K562 (cell line): ENCODE measurements around the gene RGS19. TPM values are rescaled to one million over a fixed set of nuclear protein-coding genes. Genes with fewer than 3 reads are reported as not detected.

Experiments used
- ATAC-seq: fragments of 200-7000 bp; cut with Tn5 transposase; 3 replicates; pipeline ENCODE4 v1.9.1; 2020; ENCODE audit warnings: moderate library complexity
- BruUV-seq: library from RNA; stranded (reverse); fragments of 400-500 nt; replicated peaks from 2 replicates; lab custom pipeline; 2021; lab: Mats Ljungman, UMichigan
- CTCF ChIA-PET: fragments of 300-600 bp; formaldehyde crosslinking; extraction: SDS; loops from one replicate; lab custom pipeline; 2021; ENCODE audit warnings: low intra/inter-chr PET ratio; lab: Yijun Ruan, JAX
- POLR2A ChIA-PET: fragments of 300-600, 350-650 bp; sonication (Branson Sonifier 250); formaldehyde crosslinking; extraction: SDS; loops from one replicate; lab custom pipeline; 2021; ENCODE audit warnings: antibody characterized with exemption, inconsistent platforms; lab: Yijun Ruan, JAX
- DNase-seq, 4 experiments: peaks; one replicate each; pipeline versions ENCODE4 v3.0.0 to v3.0.0-alpha.2; 2011 to 2018; ENCODE audit warnings: low spot score in 3 of 4, mixed read lengths in 3 of 4; ENCODE audit errors: extremely low read depth in 1 of 4
- FAIRE-seq: peaks from 2 replicates; lab custom pipeline; 2011; peaks lifted over from hg19 to GRCh38; lab: Jason Lieb, UNC
- H2AFZ ChIP-seq: 2 replicates; pipeline ENCODE4 v1.6.0; 2011; ENCODE audit warnings: low read depth, low read length, control low read depth, inconsistent platforms
- H3K27ac ChIP-seq: fragments of 200-600 bp; 3 replicates; pipeline ENCODE4 v1.8.0; 2011; ENCODE audit warnings: low read depth, mild to moderate bottlenecking, control low read depth, inconsistent platforms, low read length, moderate library complexity, mixed read lengths; ENCODE audit errors: extremely low read depth
- H3K27me3 ChIP-seq, 2 experiments: fragments of 300-600 bp in 1 of 2; 2 replicates in 1 of 2; 3 replicates in 1 of 2; pipeline versions ENCODE4 v1.6.0 to v1.8.0; 2011; ENCODE audit warnings: inconsistent platforms in 2 of 2, low read length in 2 of 2, mild to moderate bottlenecking in 1 of 2, mixed read lengths in 1 of 2, moderate library complexity in 1 of 2; ENCODE audit not compliant: control insufficient read depth in 2 of 2, insufficient read depth in 2 of 2
- H3K36me3 ChIP-seq: fragments of 300-600 bp; 3 replicates; pipeline ENCODE4 v1.8.0; 2011; ENCODE audit warnings: mild to moderate bottlenecking, low read length, inconsistent platforms; ENCODE audit not compliant: control insufficient read depth, insufficient read depth
- H3K4me1 ChIP-seq, 2 experiments: fragments of 200-600 bp in 1 of 2; replicated peaks in 1 of 2; 2 replicates in 1 of 2; 3 replicates in 1 of 2; pipeline versions ENCODE4 v1.5.1 to v1.8.0; 2011; ENCODE audit warnings: inconsistent platforms in 2 of 2, low read length in 2 of 2, mild to moderate bottlenecking in 1 of 2, mixed read lengths in 1 of 2, moderate library complexity in 1 of 2; ENCODE audit not compliant: control insufficient read depth in 2 of 2, insufficient read depth in 2 of 2
- H3K4me2 ChIP-seq: 2 replicates; pipeline ENCODE4 v1.6.1; 2011; ENCODE audit warnings: low read length, control low read depth, inconsistent platforms, mixed read lengths; ENCODE audit not compliant: insufficient read depth
- H3K4me3 ChIP-seq: fragments of 200-600 bp; sonication (generic), shearing (Covaris generic); 2 replicates; pipeline ENCODE4 v1.5.1; 2016; ENCODE audit warnings: control low read depth, inconsistent platforms
- H3K79me2 ChIP-seq: fragments of 200-600 bp; 3 replicates; pipeline ENCODE4 v1.8.0; 2011; ENCODE audit warnings: low read length, inconsistent platforms; ENCODE audit not compliant: control insufficient read depth, insufficient read depth
- H3K9ac ChIP-seq, 2 experiments: 2 replicates each; pipeline versions ENCODE4 v1.6.0 to v1.6.1; 2011; ENCODE audit warnings: low read depth in 2 of 2, low read length in 2 of 2, control low read depth in 1 of 2, inconsistent platforms in 1 of 2, mild to moderate bottlenecking in 1 of 2, mixed read lengths in 1 of 2; ENCODE audit not compliant: insufficient read depth in 1 of 2
- H3K9me1 ChIP-seq: one replicate; pipeline ENCODE4 v1.6.0; 2011; ENCODE audit warnings: inconsistent platforms, mild to moderate bottlenecking, low read length, moderate library complexity; ENCODE audit not compliant: control insufficient read depth, insufficient read depth
- H3K9me3 ChIP-seq: replicated peaks from 2 replicates; pipeline ENCODE4 v1.5.1; 2011; ENCODE audit warnings: low read depth, low read length, inconsistent platforms; ENCODE audit not compliant: control insufficient read depth, insufficient read depth
- H4K20me1 ChIP-seq: replicated peaks from 2 replicates; pipeline ENCODE4 v1.6.1; 2011; ENCODE audit warnings: low read length, inconsistent platforms, mixed read lengths; ENCODE audit not compliant: control insufficient read depth, insufficient read depth
- FOXP1 ChIP-seq: sonication (generic); formaldehyde crosslinking; IDR thresholded peaks from 2 replicates; pipeline ENCODE4 v1.8.0; 2022; ENCODE audit warnings: mild to moderate bottlenecking, missing genetic modification reagents
- ZNF740 ChIP-seq, 3 experiments: fragments of 200-800 bp in 1 of 3; sonication (Bioruptor generic) in 1 of 3; sonication (generic) in 1 of 3; formaldehyde crosslinking in 1 of 3; IDR thresholded peaks; 2 replicates each; pipeline versions ENCODE4 v1.6.1 to v1.8.0; 2016 to 2022; ENCODE audit warnings: mild to moderate bottlenecking in 2 of 3, missing compliant biosample characterization in 2 of 3, missing genetic modification characterization in 2 of 3, missing genetic modification reagents in 1 of 3
- WGBS: fragments of 100-300 bp; shearing (Covaris generic); methylation state at CpG from one replicate; pipeline ENCODE4 v1.1.6; 2016; ENCODE audit warnings: low coverage, mixed read lengths; ENCODE audit not compliant: insufficient coverage; ENCODE audit errors: missing lambda C conversion rate; 5-methylcytosine and 5-hydroxymethylcytosine counted together
- in situ Hi-C: fragments of 300-500 bp; cut with MboI; formaldehyde crosslinking; loops from 4 replicates; pipeline ENCODE4 v1.15.0; 2018; ENCODE audit warnings: inconsistent platforms, mixed read lengths
- intact Hi-C: fragments of 100-400 bp; cut with micrococcal nuclease; formaldehyde crosslinking; loops from 2 replicates; pipeline ENCODE4 v1.14.2; 2022
- polyA plus RNA-seq, 8 experiments: library from polyadenylated mRNA; depleted of rRNA in 4 of 8; stranded (reverse) in 5 of 8; unstranded in 3 of 8; fragments of >200 nt; fragmentation: Nextera tagmentation in 2 of 8; fragmentation: Illumina TruSeq in 1 of 8; extraction: Ambion mirVana in 2 of 8; extraction: Trizol in 1 of 8; gene quantifications; 2 replicates each; pipeline versions ENCODE4 v1.2.1 to v1.2.3, GENCODE V29; 2011 to 2014; ENCODE audit warnings: inconsistent platforms in 1 of 8, missing spikeins in 1 of 8
- total RNA-seq, 7 experiments: library from RNA; depleted of rRNA in 6 of 7; stranded (reverse); fragments of >200 nt in 6 of 7; fragmentation: Illumina TruSeq in 2 of 7; extraction: Trizol in 2 of 7; gene quantifications; 2 replicates each; pipeline versions ENCODE4 v1.2.1 to v1.2.3, GENCODE V29; 2011 to 2021; ENCODE audit warnings: low replicate concordance in 1 of 7
- TF ChIP-seq, protein P1 (sequence below): fragments of 450-650 bp; IDR thresholded peaks from 2 replicates; pipeline ENCODE4 v1.6.1; 2016; ENCODE audit warnings: missing biosample characterization, missing genetic modification characterization
- TF ChIP-seq, protein P2 (sequence below): fragments of 250-450 bp; sonication (Bioruptor Pico); IDR thresholded peaks from 2 replicates; pipeline ENCODE4 v1.5.1; 2021; ENCODE audit warnings: mild to moderate bottlenecking

The RGS19 gene
- total and polyA plus RNA-seq, 9 of the 15 experiments (the other 6 are each of a cell fraction or from before 2014, with no cell fraction given), result 0.41 to 23.7 (median 14.6) TPM

GRCh38 chr20:64100566-64100888 is 21.2 kb upstream of the RGS19 start:
- H3K27me3 ChIP-seq, result peaks cover 40 to 71% of the 10 kb centered on the region in 2 experiments
- H2AFZ ChIP-seq, result no peak overlapping the region
- peaks cover 8% of the 10 kb centered on the region; the same call in 1 of the 2 replicates for H4K20me1 ChIP-seq
- ChIA-PET POLR2A (interaction anchor here (1.0 to 1.3 kb wide), 2 partner anchors 10 to 15 kb away, joined by 3 to 4 read pairs; no protein-coding TSS in a partner anchor), CTCF (no interaction called here)
- ATAC-seq (no peak), FAIRE-seq (peak; percentile 11), DNase-seq (no peak)
- H3K4me2 ChIP-seq, result no peak overlapping the region
- intact Hi-C loops (no loop called here), in situ Hi-C loops (no loop called here)
- H3K79me2 ChIP-seq, result no peaks in the 10 kb centered on the region
- H3K36me3 ChIP-seq, result no peaks in the 10 kb centered on the region
- H3K9me3 ChIP-seq, result no peaks in the 10 kb centered on the region
- no peak overlapping the region for H3K27ac ChIP-seq
- H3K9ac ChIP-seq, result no peak overlapping the region
- TF ChIP-seq FOXP1 (CRISPR knock-in tag), result no peak
- no TSS peak for BruUV-seq
- H3K4me1 ChIP-seq, result peaks cover 0 to 30% of the 10 kb centered on the region in 2 experiments; a peak in 3 of 5 replicates
- 3% methylated on average over 4 of the region's 4 CpGs for WGBS
- no peak overlapping the region for H3K4me3 ChIP-seq
- no peaks in the 10 kb centered on the region for H3K9me1 ChIP-seq

GRCh38 chr20:64099880-64100565 is 20.7 kb upstream of the RGS19 start:
- Histone ChIP-seq H3K4me3 (no peak overlapping the region), H3K4me1 (peaks cover 0 to 30% of the 10 kb centered on the region in 2 experiments; a peak in 3 of 5 replicates), H3K9me3 (no peaks in the 10 kb centered on the region), H3K79me2 (no peaks in the 10 kb centered on the region), H3K4me2 (no peak overlapping the region), H3K27ac (no peak overlapping the region), H3K36me3 (no peaks in the 10 kb centered on the region), H3K9ac (peak overlapping the region in 1 of 2 experiments; percentile 33; a peak in 1 of 4 replicates), H3K27me3 (peaks cover 38 to 69% of the 10 kb centered on the region in 2 experiments), H3K9me1 (no peaks in the 10 kb centered on the region), H4K20me1 (peaks cover 8% of the 10 kb centered on the region; the same call in 1 of the 2 replicates), H2AFZ (no peak overlapping the region)
- ChIA-PET CTCF (no interaction called here), POLR2A (interaction anchor here (0.6 to 1.3 kb wide), 3 partner anchors 10 to 414 kb away, joined by 3 to 4 read pairs (median 3); no protein-coding TSS in a partner anchor)
- TF ChIP-seq, protein P1, sequence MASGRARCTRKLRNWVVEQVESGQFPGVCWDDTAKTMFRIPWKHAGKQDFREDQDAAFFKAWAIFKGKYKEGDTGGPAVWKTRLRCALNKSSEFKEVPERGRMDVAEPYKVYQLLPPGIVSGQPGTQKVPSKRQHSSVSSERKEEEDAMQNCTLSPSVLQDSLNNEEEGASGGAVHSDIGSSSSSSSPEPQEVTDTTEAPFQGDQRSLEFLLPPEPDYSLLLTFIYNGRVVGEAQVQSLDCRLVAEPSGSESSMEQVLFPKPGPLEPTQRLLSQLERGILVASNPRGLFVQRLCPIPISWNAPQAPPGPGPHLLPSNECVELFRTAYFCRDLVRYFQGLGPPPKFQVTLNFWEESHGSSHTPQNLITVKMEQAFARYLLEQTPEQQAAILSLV (tag), result no peak
- TF ChIP-seq, protein P2, sequence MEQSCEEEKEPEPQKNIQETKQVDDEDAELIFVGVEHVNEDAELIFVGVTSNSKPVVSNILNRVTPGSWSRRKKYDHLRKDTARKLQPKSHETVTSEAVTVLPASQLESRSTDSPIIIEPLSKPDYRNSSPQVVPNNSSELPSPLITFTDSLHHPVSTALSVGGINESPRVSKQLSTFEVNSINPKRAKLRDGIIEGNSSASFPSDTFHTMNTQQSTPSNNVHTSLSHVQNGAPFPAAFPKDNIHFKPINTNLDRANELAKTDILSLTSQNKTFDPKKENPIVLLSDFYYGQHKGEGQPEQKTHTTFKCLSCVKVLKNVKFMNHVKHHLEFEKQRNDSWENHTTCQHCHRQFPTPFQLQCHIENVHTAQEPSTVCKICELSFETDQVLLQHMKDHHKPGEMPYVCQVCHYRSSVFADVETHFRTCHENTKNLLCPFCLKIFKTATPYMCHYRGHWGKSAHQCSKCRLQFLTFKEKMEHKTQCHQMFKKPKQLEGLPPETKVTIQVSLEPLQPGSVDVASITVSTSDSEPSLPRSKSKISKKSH, result no peak
- 0 out of 2 replicates have a peak, but pooled peaks have one; percentile 50 for TF ChIP-seq ZNF740 (CRISPR knock-in tag; IDR thresholded peaks at IDR 0.05)
- no peak for TF ChIP-seq ZNF740 (tag; IDR thresholded peaks at IDR 0.05)
- intact Hi-C loops, result no loop called here
- BruUV-seq, result no TSS peak
- WGBS, result 5% methylated on average over 14 of the region's 14 CpGs
- ATAC-seq, result no peak
- no peak for FAIRE-seq
- DNase-seq, result no peak
- in situ Hi-C loops, result no loop called here
